GM19043 (cell line): ENCODE results near the gene BAIAP2L2.
"Not testable (repeated sequence)": the region's sequence is repeated elsewhere in the genome, so short reads cannot be mapped to it uniquely, and the experiment has no call there.

Experiments used
- ATAC-seq: cut with Tn5 transposase; IDR thresholded peaks from one replicate; pipeline ENCODE4 v1.9.1; 2021; ENCODE audit warnings: low read depth; ENCODE audit not compliant: unreplicated experiment

The BAIAP2L2 gene

GRCh38 chr22:38110008-38110862 lies at the start of gene BAIAP2L2:
TSS of gene BAIAP2L2 (minus strand) at chr22:38110684. CDS start at chr22:38110525, 159 bp downstream.
- no peak for ATAC-seq

- no peak for ATAC-seq
Measured at GRCh38 chr22:38155703-38156102, 45.2 kb upstream of the BAIAP2L2 start.

GRCh38 chr22:38154563-38154915 lies 44.1 kb upstream of the BAIAP2L2 start:
- ATAC-seq: not testable (repeated sequence)

GRCh38 chr22:38153821-38154562 lies 43.5 kb upstream of the BAIAP2L2 start:
- ATAC-seq: no peak

GRCh38 chr22:38151126-38151500 lies 40.6 kb upstream of the BAIAP2L2 start:
- ATAC-seq: no peak

- no peak for ATAC-seq
Measured at GRCh38 chr22:38148245-38148644, 37.8 kb upstream of the BAIAP2L2 start.

GRCh38 chr22:38146166-38146565 lies 35.7 kb upstream of the BAIAP2L2 start:
- not testable (repeated sequence) for ATAC-seq

GRCh38 chr22:38144025-38144405 lies 33.5 kb upstream of the BAIAP2L2 start:
- no peak for ATAC-seq

- no peak for ATAC-seq
Measured at GRCh38 chr22:38142606-38143005, 32.1 kb upstream of the BAIAP2L2 start.

GRCh38 chr22:38141217-38141973 lies 30.9 kb upstream of the BAIAP2L2 start:
- no peak for ATAC-seq

GRCh38 chr22:38139901-38140300 lies 29.4 kb upstream of the BAIAP2L2 start:
- no peak for ATAC-seq

GRCh38 chr22:38138961-38139360 lies 28.5 kb upstream of the BAIAP2L2 start:
- no peak for ATAC-seq

GRCh38 chr22:38137876-38138687 lies 27.6 kb upstream of the BAIAP2L2 start:
- no peak for ATAC-seq

GRCh38 chr22:38136607-38137006 lies 26.1 kb upstream of the BAIAP2L2 start:
- no peak for ATAC-seq

- ATAC-seq: no peak
Measured at GRCh38 chr22:38135133-38135706, 24.7 kb upstream of the BAIAP2L2 start.

- ATAC-seq: no peak
Measured at GRCh38 chr22:38133331-38133730, 22.8 kb upstream of the BAIAP2L2 start.

- no peak for ATAC-seq
Measured at GRCh38 chr22:38132794-38133193, 22.3 kb upstream of the BAIAP2L2 start.

GRCh38 chr22:38132136-38132535 lies 21.7 kb upstream of the BAIAP2L2 start:
- no peak for ATAC-seq

GRCh38 chr22:38131399-38131798 lies 20.9 kb upstream of the BAIAP2L2 start:
- ATAC-seq: no peak

GRCh38 chr22:38129856-38130255 lies 19.4 kb upstream of the BAIAP2L2 start:
- ATAC-seq: no peak
